Transverse colon (tissue), 4 donors: ENCODE data around the gene B4GALT5. TPM values are rescaled to one million over a fixed set of nuclear protein-coding genes. Genes with fewer than 3 reads are reported as not detected.

Source experiments
- DNase-seq: peaks from one replicate; pipeline ENCODE4 v3.0.0-alpha.2; 2019
- H3K27ac ChIP-seq, 4 donors: fragments of 200-600 bp; sonication (generic); 2 replicates each; pipeline ENCODE4 v1.5.1; 2016 to 2018; ENCODE audit warnings: inconsistent platforms in 4 of 4
- H3K27me3 ChIP-seq: fragments of 200-600 bp; sonication (generic); 2 replicates; pipeline ENCODE4 v1.5.1; 2017; ENCODE audit warnings: inconsistent platforms
- H3K36me3 ChIP-seq, 4 donors: fragments of 200-600 bp; sonication (generic); 2 replicates each; pipeline ENCODE4 v1.5.1; 2017 to 2019; ENCODE audit warnings: inconsistent platforms in 4 of 4
- H3K4me1 ChIP-seq, 4 donors: fragments of 200-600 bp; sonication (generic); 2 replicates each; pipeline ENCODE4 v1.5.1; 2017 to 2020; ENCODE audit warnings: inconsistent platforms in 4 of 4
- H3K4me3 ChIP-seq, 4 donors: fragments of 200-600 bp; sonication (generic); 1 replicate in 1 of 4; 2 replicates in 3 of 4; pipeline versions ENCODE4 v1.5.1 to v1.6.1; 2017 to 2019; ENCODE audit warnings: inconsistent platforms in 4 of 4
- H3K9me3 ChIP-seq, 2 donors: fragments of 200-600 bp; sonication (generic); 2 replicates each; pipeline ENCODE4 v1.5.1; 2017 to 2019; ENCODE audit warnings: inconsistent platforms in 2 of 2
- CTCF ChIP-seq, 5 experiments: fragments of 200-600 bp in 3 of 5; fragments of 450-650 bp in 2 of 5; sonication (generic) in 3 of 5; IDR thresholded peaks; 1 replicate in 2 of 5; 2 replicates in 3 of 5; pipeline ENCODE4 v1.5.1; 2016 to 2017; ENCODE audit warnings: antibody characterized with exemption in 5 of 5, inconsistent platforms in 3 of 5, mild to moderate bottlenecking in 2 of 5, moderate library complexity in 1 of 5
- EP300 ChIP-seq: sonication (generic); formaldehyde crosslinking; IDR thresholded peaks from one replicate; pipeline ENCODE4 v1.6.1; 2017; ENCODE audit warnings: antibody characterized with exemption, low read depth
- POLR2A ChIP-seq: fragments of 450-650 bp; IDR thresholded peaks from one replicate; pipeline ENCODE4 v1.6.1; 2016; ENCODE audit warnings: antibody characterized with exemption, mild to moderate bottlenecking, moderate library complexity
- POLR2AphosphoS5 ChIP-seq, 3 donors: sonication (generic); formaldehyde crosslinking; IDR thresholded peaks; one replicate each; pipeline ENCODE4 v1.6.1; 2016; ENCODE audit warnings: antibody characterized with exemption in 3 of 3
- WGBS, 2 donors: methylation state at CpG; one replicate each; pipeline ENCODE4 v1.1.5; 2018; ENCODE audit warnings: low coverage in 1 of 2; 5-methylcytosine and 5-hydroxymethylcytosine counted together
- in situ Hi-C, 4 donors: fragments of 200-750 bp; cut with MboI; loops; one replicate each; pipeline versions ENCODE4 v1.15.0 to v1.15.1; 2017; ENCODE audit warnings: low sequenced_read_pairs in 3 of 4, low pct_ligation_motif_present in 1 of 4, low pct_unique_long_range_greater_than_20kb in 1 of 4
- intact Hi-C: fragments of 100-400 bp; cut with DNase I; formaldehyde crosslinking; loops from one replicate; pipeline ENCODE4 v1.15.1; 2023; ENCODE audit warnings: low total_unique reads
- total RNA-seq, 4 donors: library from RNA; depleted of rRNA; stranded (reverse); fragments of >200 nt; gene quantifications; one replicate each; pipeline ENCODE4 v1.1.0, GENCODE V29; 2016

Gene B4GALT5
- total RNA-seq, 4 donors from 2014 or later: 22.3 to 43.2 (median 29.4) TPM

- WGBS, 2 donors: 66 to 74% methylated on average over 7 to 8 of the region's 8 CpGs
- in situ Hi-C loops: no loop called here
These were observed 56.4 kb downstream of the B4GALT5 start for GRCh38 chr20:49657118-49657901.

GRCh38 chr20:49656304-49656703, 57.4 kb downstream of the B4GALT5 start:
- in situ Hi-C loops: no loop called here
- no peak for DNase-seq
- intact Hi-C loops: no loop called here

More at GRCh38 chr20:49657118-49657901, 56.4 kb downstream of the B4GALT5 start:
- H3K27me3 ChIP-seq: no peaks in the 10 kb centered on the region
- DNase-seq: no peak
- peaks cover 0 to 32% (median 12%) of the 10 kb centered on the region in 4 donors for H3K36me3 ChIP-seq
- intact Hi-C loops: no loop called here
- H3K9me3 ChIP-seq: no peaks in the 10 kb centered on the region
- H3K27ac ChIP-seq: peak overlapping the region in 3 of 4 donors; percentile 8 to 24 (median 20)
- H3K4me1 ChIP-seq: peaks cover 5 to 56% (median 23%) of the 10 kb centered on the region in 4 donors
- TF ChIP-seq CTCF (IDR thresholded peaks at IDR 0.05) (no peak), POLR2AphosphoS5 (IDR thresholded peaks at IDR 0.05) (no peak), POLR2A (no peak), EP300 (no peak)
- H3K4me3 ChIP-seq: no peak overlapping the region

GRCh38 chr20:49653925-49654434, 59.7 kb downstream of the B4GALT5 start:
- in situ Hi-C loops: no loop called here
- no peaks in the 10 kb centered on the region for H3K9me3 ChIP-seq
- TF ChIP-seq POLR2A (no peak), CTCF (IDR thresholded peaks at IDR 0.05) (no peak)
- H3K4me3 ChIP-seq: no peak overlapping the region
- intact Hi-C loops: no loop called here
- peaks cover 5 to 30% (median 16%) of the 10 kb centered on the region in 4 donors for H3K4me1 ChIP-seq
- H3K36me3 ChIP-seq: peaks cover 0 to 38% (median 12%) of the 10 kb centered on the region in 4 donors
- no peak overlapping the region for H3K27ac ChIP-seq
- no peak for DNase-seq
- WGBS, 2 donors: 88 to 94% methylated on average over 6 to 8 of the region's 8 CpGs
- H3K27me3 ChIP-seq: no peaks in the 10 kb centered on the region

More at GRCh38 chr20:49656304-49656703, 57.4 kb downstream of the B4GALT5 start:
- Histone ChIP-seq H3K9me3 (no peaks in the 10 kb centered on the region), H3K27ac (peak overlapping the region; percentile 6 to 24 (median 18)), H3K27me3 (no peaks in the 10 kb centered on the region), H3K4me1 (peaks cover 5 to 48% (median 23%) of the 10 kb centered on the region in 4 donors), H3K36me3 (peaks cover 0 to 34% (median 12%) of the 10 kb centered on the region in 4 donors), H3K4me3 (no peak overlapping the region)
- 41 to 44% methylated on average over 6 to 7 of the region's 7 CpGs for WGBS, 2 donors
- TF ChIP-seq POLR2AphosphoS5 (IDR thresholded peaks at IDR 0.05) (no peak), EP300 (no peak), POLR2A (no peak), CTCF (IDR thresholded peaks at IDR 0.05) (no peak)

GRCh38 chr20:49649672-49650071, 64.0 kb downstream of the B4GALT5 start:
- intact Hi-C loops (no loop called here), in situ Hi-C loops (no loop called here)
- Histone ChIP-seq H3K9me3 (no peaks in the 10 kb centered on the region), H3K36me3 (peaks cover 0 to 68% (median 12%) of the 10 kb centered on the region in 4 donors), H3K27me3 (no peaks in the 10 kb centered on the region), H3K4me1 (no peaks in the 10 kb centered on the region), H3K4me3 (no peak overlapping the region), H3K27ac (no peak overlapping the region)
- WGBS, 2 donors: 84 to 89% methylated on average over 3 of the region's 3 CpGs
- no peak for TF ChIP-seq POLR2AphosphoS5 (IDR thresholded peaks at IDR 0.05)
- no peak for TF ChIP-seq EP300
- no peak for TF ChIP-seq POLR2A
- DNase-seq: no peak
